HepG2 (cell line): ENCODE results near the gene TSPAN9. TPM values are rescaled to one million over a fixed set of nuclear protein-coding genes. Genes with fewer than 3 reads are reported as not detected.
A peak's percentile ranks its signal among the peaks of the same experiment; 100 is the strongest.

Experiments
- ATAC-seq: fragments of 200-7000 bp; cut with Tn5 transposase; 3 replicates; pipeline ENCODE4 v1.9.1; 2020; ENCODE audit warnings: mild to moderate bottlenecking, moderate library complexity
- BruUV-seq: library from RNA; stranded (reverse); fragments of 400-500 nt; replicated peaks from 2 replicates; lab custom pipeline; 2021; lab: Mats Ljungman, UMichigan
- CTCF ChIA-PET: fragments of 300-600 bp; formaldehyde crosslinking; extraction: SDS; loops from one replicate; lab custom pipeline; 2021; ENCODE audit warnings: low total read pairs, inconsistent platforms, low intra/inter-chr PET ratio; lab: Yijun Ruan, JAX
- POLR2A ChIA-PET: fragments of 350-600 bp; sonication (Branson Sonifier 250); formaldehyde crosslinking; loops from one replicate; lab custom pipeline; 2020; ENCODE audit warnings: antibody characterized with exemption, inconsistent platforms; lab: Yijun Ruan, JAX
- DNase-seq: peaks from one replicate; pipeline ENCODE4 v3.0.0-alpha.2; 2015; ENCODE audit warnings: low spot score
- FAIRE-seq: peaks from 3 replicates; lab custom pipeline; 2011; peaks lifted over from hg19 to GRCh38; lab: Jason Lieb, UNC
- H2AFZ ChIP-seq: one replicate; pipeline ENCODE4 v1.6.1; 2011; ENCODE audit warnings: low read length, inconsistent platforms
- H3K27ac ChIP-seq: fragments of 300-600 bp; 3 replicates; pipeline ENCODE4 v1.8.0; 2011; ENCODE audit warnings: mixed run types, mild to moderate bottlenecking, mixed read lengths, low read length, inconsistent platforms; ENCODE audit not compliant: insufficient read depth; ENCODE audit errors: extremely low read length
- H3K27me3 ChIP-seq, 2 experiments: fragments of 200-600 bp in 1 of 2; 2 replicates in 1 of 2; 3 replicates in 1 of 2; pipeline versions ENCODE4 v1.6.0 to v1.8.0; 2011; ENCODE audit warnings: low read length in 2 of 2, mild to moderate bottlenecking in 2 of 2, moderate library complexity in 2 of 2, inconsistent platforms in 1 of 2; ENCODE audit not compliant: insufficient read depth in 2 of 2, control insufficient read depth in 1 of 2
- H3K36me3 ChIP-seq, 2 experiments: fragments of 200-600 bp in 1 of 2; replicated peaks in 1 of 2; 2 replicates in 1 of 2; 3 replicates in 1 of 2; pipeline versions ENCODE4 v1.5.1 to v1.8.0; 2011; ENCODE audit warnings: low read length in 2 of 2, inconsistent platforms in 1 of 2; ENCODE audit not compliant: insufficient read depth in 2 of 2, control insufficient read depth in 1 of 2
- H3K4me1 ChIP-seq: 2 replicates; pipeline ENCODE4 v1.5.1; 2012; ENCODE audit warnings: low read length, inconsistent platforms; ENCODE audit not compliant: insufficient read depth
- H3K4me2 ChIP-seq: 2 replicates; pipeline ENCODE4 v1.6.0; 2011; ENCODE audit warnings: low read depth, low read length, inconsistent platforms
- H3K4me3 ChIP-seq, 3 experiments: fragments of 200-600 bp in 1 of 3; sonication (generic), shearing (Covaris generic) in 1 of 3; replicated peaks in 1 of 3; 2 replicates each; pipeline ENCODE4 v1.5.1; 2011 to 2016; ENCODE audit warnings: low read length in 3 of 3, inconsistent platforms in 2 of 3, low read depth in 2 of 3, mild to moderate bottlenecking in 2 of 3, control low read depth in 1 of 3, mixed read lengths in 1 of 3; ENCODE audit not compliant: insufficient read depth in 1 of 3
- H3K79me2 ChIP-seq: one replicate; pipeline ENCODE4 v1.6.1; 2011; ENCODE audit warnings: low read length, inconsistent platforms; ENCODE audit not compliant: insufficient read depth
- H3K9ac ChIP-seq: 2 replicates; pipeline ENCODE4 v1.6.0; 2011; ENCODE audit warnings: mild to moderate bottlenecking, low read depth, low read length, inconsistent platforms; ENCODE audit not compliant: insufficient read depth
- H3K9me3 ChIP-seq: 2 replicates; pipeline ENCODE4 v1.5.1; 2012; ENCODE audit warnings: mild to moderate bottlenecking, low read length
- H4K20me1 ChIP-seq: 2 replicates; pipeline ENCODE4 v1.6.0; 2011; ENCODE audit warnings: inconsistent platforms, mild to moderate bottlenecking, low read length, moderate library complexity; ENCODE audit not compliant: insufficient read depth
- JUNB ChIP-seq: sonication (generic); formaldehyde crosslinking; IDR thresholded peaks from 2 replicates; pipeline ENCODE4 v1.8.0; 2022; ENCODE audit warnings: missing genetic modification reagents, mild to moderate bottlenecking, borderline replicate concordance
- MNT ChIP-seq: fragments of 450-650 bp; IDR thresholded peaks from 2 replicates; pipeline ENCODE4 v1.6.1; 2016
- MYC ChIP-seq: sonication (generic); formaldehyde crosslinking; IDR thresholded peaks from 2 replicates; pipeline ENCODE4 v1.9.0; 2021; ENCODE audit warnings: missing genetic modification reagents, borderline replicate concordance
- SNAI1 ChIP-seq: sonication (generic); formaldehyde crosslinking; IDR thresholded peaks from 2 replicates; pipeline ENCODE4 v1.5.0; 2020; ENCODE audit warnings: mild to moderate bottlenecking, missing genetic modification reagents, borderline replicate concordance
- ZBTB1 ChIP-seq: sonication (generic); formaldehyde crosslinking; IDR thresholded peaks from 2 replicates; pipeline ENCODE4 v1.4.0; 2020; ENCODE audit warnings: missing genetic modification reagents, borderline replicate concordance
- ZBTB43 ChIP-seq: sonication (generic); formaldehyde crosslinking; conservative IDR thresholded peaks from 2 replicates; pipeline ENCODE4 v1.4.0; 2020; ENCODE audit warnings: missing genetic modification reagents
- ZNF24 ChIP-seq: fragments of 450-650 bp; IDR thresholded peaks from 2 replicates; pipeline ENCODE4 v1.6.1; 2017; ENCODE audit warnings: antibody characterized with exemption, mild to moderate bottlenecking
- WGBS: methylation state at CpG from one replicate; pipeline ENCODE4 v1.1.6; 2017; ENCODE audit warnings: low lambda C conversion rate; 5-methylcytosine and 5-hydroxymethylcytosine counted together
- in situ Hi-C: cut with HindIII; loops from 2 replicates; pipeline ENCODE4 v1.10.0; 2017; ENCODE audit warnings: low pct_unique_long_range_greater_than_20kb; ENCODE audit not compliant: extremely low pct_ligation_motif_present
- intact Hi-C: fragments of 100-400 bp; cut with micrococcal nuclease; formaldehyde crosslinking; loops from one replicate; pipeline ENCODE4 v1.10.0; 2022; ENCODE audit not compliant: unreplicated experiment
- polyA plus RNA-seq, 8 experiments: library from polyadenylated mRNA; depleted of rRNA in 3 of 8; stranded (reverse) in 7 of 8; unstranded in 1 of 8; fragments of >200 nt; fragmentation: Illumina TruSeq in 4 of 8; extraction: Trizol in 4 of 8; gene quantifications; 2 replicates each; pipeline versions ENCODE4 v1.2.1 to v1.2.3, GENCODE V29; 2011 to 2016; ENCODE audit warnings: low read depth in 4 of 8, missing spikeins in 1 of 8, mixed read lengths in 1 of 8; ENCODE audit not compliant: insufficient read depth in 1 of 8
- total RNA-seq, 5 experiments: library from RNA; depleted of rRNA; stranded (reverse); fragments of >200 nt; fragmentation: Illumina TruSeq; extraction: Trizol; gene quantifications; 2 replicates each; pipeline ENCODE4 v1.2.3, GENCODE V29; 2016; ENCODE audit warnings: low read depth in 1 of 5
- TF ChIP-seq, protein P1 (sequence below): sonication (generic); formaldehyde crosslinking; IDR thresholded peaks from 2 replicates; pipeline ENCODE4 v1.4.0; 2020; ENCODE audit warnings: mild to moderate bottlenecking, missing genetic modification reagents

Gene TSPAN9
- total and polyA plus RNA-seq, 2 of the 13 experiments (the other 11 are each of a cell fraction or from before 2014, with no cell fraction given) = 18.1 to 42.3 TPM

- 0 out of 2 replicates have a peak, but pooled peaks have one; percentile 42 for TF ChIP-seq MYC (CRISPR knock-in tag)
- TF ChIP-seq ZNF24 = peak; percentile 62; the same call in 1 of the 2 replicates
- no peak for TF ChIP-seq JUNB
- peak; percentile 60; the same call in 1 of the 2 replicates for TF ChIP-seq MNT
- TF ChIP-seq ZBTB43 (CRISPR knock-in tag) = 0 out of 2 replicates have a peak, but pooled peaks have one; percentile 46
- TF ChIP-seq SNAI1 = no peak
These were observed 227.4 kb downstream of the TSPAN9 start (continued) for GRCh38 chr12:3304436-3305165.

DNA sequence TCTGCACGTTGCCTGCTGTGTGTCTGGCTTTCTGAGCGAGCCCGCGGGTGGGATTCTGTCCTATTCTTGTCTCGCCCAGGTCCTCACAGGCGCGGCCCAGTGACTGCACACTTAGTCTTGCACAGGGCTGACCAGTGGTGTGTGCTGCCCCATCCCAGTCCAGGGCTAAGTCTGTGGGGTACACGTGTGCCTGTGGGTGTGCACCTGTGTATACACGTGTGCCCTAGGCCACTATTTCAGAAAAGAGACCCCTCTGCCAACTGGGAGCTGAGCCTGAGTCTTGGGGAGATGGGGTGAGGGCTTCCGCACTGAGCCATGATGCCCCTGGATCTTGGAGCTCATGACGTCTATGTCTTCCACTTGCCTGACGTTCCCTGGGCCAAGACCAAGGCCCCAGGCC, 228.3 kb downstream of the TSPAN9 start:
- TF ChIP-seq MNT = peak; percentile 94
- TF ChIP-seq, protein P1, sequence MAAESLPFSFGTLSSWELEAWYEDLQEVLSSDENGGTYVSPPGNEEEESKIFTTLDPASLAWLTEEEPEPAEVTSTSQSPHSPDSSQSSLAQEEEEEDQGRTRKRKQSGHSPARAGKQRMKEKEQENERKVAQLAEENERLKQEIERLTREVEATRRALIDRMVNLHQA (CRISPR knock-in tag) = no peak
- no peak for TF ChIP-seq ZBTB1 (CRISPR knock-in tag)
- TF ChIP-seq, all 625 proteins: peak for 1
- Histone ChIP-seq H3K4me1 (peaks cover 23% of the 10 kb centered on the region), H3K9me3 (no peaks in the 10 kb centered on the region), H3K27me3 (peaks cover 9 to 72% of the 10 kb centered on the region in 2 experiments), H2AFZ (no peak overlapping the region), H3K4me3 (no peak overlapping the region), H4K20me1 (no peaks in the 10 kb centered on the region), H3K36me3 (no peaks in the 10 kb centered on the region), H3K9ac (no peak overlapping the region), H3K27ac (no peak overlapping the region), H3K4me2 (no peak overlapping the region), H3K79me2 (no peaks in the 10 kb centered on the region)
- BruUV-seq = no TSS peak
- DNase-seq (no peak), ATAC-seq (no peak), FAIRE-seq (no peak)
- POLR2A ChIA-PET = no interaction called here
- 73% methylated on average over 12 of the region's 12 CpGs for WGBS
- intact Hi-C loops = no loop called here
- CTCF ChIA-PET = no interaction called here
- in situ Hi-C loops = loop anchor here (10.0 kb wide), 1 partner anchor 969 kb away; the partner anchor contains the start of gene CCND2
